Stimulated activated CD4-positive, alpha-beta T cell treated with anti-CD3 and anti-CD28 coated beads, Interleukin-15, amount 100 ng/mL, for 24 hours (primary cell): ENCODE data around the gene TBC1D22A.

Experiments
- DNase-seq: peaks from one replicate; pipeline ENCODE4 v3.0.0-alpha.2; 2020

The TBC1D22A gene

DNA sequence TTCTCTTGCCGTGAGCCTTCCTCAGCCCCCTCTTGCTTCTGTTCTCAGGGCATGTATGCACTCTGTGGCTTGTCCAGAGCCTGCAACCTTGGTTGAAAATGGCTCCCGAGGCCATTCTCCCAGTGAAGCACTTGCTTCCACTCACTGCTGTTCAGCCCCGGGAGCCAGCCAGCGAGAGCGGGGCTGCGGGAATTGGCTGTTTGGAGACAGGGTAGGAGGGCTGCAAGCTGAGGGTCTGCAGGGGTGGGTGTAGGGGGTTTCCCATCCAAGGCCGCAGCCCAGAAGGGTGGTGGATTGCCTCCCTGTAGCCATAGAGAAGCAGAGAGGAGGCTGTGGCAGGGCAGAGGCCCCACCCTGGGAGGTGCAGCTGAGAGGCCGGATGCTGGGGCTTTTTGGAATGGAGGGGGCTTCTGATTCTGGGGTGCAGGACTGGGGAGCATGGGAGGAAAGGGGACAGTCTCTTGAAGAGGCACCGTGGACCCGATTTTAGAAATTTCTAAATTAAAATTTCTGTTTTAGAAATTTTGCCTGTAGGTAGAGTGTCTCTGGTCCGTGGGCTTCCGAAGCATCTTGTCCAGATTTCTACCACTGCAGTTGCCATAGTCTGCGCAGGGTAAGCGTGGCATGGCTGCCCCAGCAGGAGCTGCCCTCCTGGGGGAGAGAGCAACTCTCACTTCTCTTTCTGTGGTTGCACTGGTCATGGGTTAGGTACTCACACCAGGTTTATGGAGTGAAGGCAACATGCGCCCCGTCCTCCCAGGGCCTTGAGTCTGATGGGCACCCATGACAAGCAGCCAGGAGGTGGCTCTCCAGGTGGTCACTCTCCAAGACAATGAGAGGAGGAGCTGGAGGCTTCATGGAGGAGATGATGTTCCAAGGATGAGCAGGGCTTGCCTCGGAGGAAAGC, 100.2 kb downstream of the TBC1D22A start:
- DNase-seq, result no peak

- DNase-seq, result no peak
These were observed 101.3 kb downstream of the TBC1D22A start for GRCh38 chr22:46863794-46864193.

DNA sequence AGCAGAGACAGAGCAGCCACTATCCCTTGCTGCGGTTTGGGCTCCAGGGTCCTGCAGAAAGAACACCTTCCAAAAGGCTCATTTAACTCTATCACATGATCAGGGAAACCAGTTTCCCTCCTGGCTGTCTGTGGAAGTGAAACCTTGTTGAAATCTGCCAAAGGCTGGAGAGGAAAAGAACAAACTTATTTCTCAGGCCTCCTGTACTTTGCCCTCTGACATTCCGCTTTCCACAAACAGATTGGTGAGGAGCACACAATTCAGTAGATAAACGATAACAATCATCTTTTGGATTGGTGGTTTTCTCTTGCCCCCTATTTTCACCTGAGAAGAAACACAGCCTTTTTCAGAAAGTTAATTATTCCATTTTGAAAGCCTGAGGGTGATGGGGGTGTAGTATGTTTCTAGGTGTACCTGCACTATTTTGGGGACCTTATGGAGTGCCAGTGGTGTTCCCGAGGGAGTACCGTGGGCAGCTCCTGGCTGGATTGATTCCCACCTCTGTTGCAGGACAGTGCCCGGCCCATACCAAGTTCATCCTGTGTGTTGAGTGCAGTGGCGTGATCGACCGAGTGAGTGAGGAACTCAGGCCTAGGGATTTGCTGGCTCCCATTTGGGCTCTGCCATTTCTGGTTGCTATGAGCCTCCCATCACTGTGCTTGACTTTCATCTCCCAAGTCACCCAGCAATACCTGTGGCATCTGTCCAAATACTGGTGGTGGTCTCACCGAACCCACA, 102.0 kb downstream of the TBC1D22A start:
- no peak for DNase-seq

DNA sequence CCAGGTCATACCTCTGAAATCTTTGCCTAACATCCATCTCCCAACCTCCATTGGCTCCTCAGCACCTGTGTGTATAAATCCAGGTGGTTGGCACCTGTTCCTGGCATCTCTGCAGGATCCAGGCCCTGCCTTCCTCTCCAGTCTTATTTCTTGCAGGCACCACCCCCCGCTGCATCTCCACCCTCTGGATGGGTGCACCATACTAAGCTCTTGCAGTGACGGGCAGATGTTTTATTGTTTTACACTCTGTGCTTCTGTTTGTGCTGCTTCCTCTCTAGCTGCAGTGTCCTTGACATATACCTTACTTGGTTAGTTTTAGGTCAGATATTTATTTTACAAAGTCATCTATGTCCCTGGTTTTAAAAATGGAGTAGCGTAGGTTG, 102.6 kb downstream of the TBC1D22A start:
- no peak for DNase-seq

DNA sequence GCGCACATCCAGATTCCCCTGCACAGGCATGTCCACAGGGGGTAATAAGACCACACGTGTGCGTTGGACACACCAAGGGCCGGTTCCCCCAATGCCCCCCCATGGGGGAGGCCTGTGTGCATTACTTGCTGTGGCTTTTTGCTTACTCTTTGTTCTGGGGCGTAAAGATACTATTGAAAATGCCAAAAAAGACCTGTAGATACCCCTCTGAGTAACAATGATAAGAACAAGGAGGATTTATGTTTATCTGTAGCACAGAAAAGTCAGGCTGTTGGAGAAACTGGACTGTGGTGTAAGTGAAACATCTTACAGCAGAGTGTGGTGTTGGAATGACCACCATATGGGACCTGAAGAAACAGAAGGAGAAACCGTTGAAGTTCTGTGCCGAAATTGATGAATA, 103.2 kb downstream of the TBC1D22A start:
- no peak for DNase-seq

DNA sequence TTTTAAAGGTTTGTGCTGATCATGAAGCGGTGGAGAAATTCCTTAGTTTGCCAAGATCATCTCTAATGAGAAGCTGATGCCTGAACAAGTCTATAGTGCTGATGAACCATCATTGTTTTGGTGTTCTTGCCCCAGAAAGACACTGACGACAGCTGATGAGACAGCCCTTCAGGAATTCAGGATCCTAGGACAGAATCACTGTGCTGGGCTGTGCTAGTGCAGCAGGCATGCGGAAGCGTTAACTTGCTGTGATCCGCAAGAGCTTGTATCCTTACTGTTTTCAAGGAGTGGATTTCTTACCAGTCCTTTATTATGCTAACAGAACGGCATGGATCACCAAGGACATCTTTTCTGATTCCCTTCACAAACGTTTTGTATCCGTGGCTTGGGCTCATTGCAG, 104.1 kb downstream of the TBC1D22A start:
- no peak for DNase-seq

- no peak for DNase-seq
These were observed 104.7 kb downstream of the TBC1D22A start for GRCh38 chr22:46867106-46867505.

DNA sequence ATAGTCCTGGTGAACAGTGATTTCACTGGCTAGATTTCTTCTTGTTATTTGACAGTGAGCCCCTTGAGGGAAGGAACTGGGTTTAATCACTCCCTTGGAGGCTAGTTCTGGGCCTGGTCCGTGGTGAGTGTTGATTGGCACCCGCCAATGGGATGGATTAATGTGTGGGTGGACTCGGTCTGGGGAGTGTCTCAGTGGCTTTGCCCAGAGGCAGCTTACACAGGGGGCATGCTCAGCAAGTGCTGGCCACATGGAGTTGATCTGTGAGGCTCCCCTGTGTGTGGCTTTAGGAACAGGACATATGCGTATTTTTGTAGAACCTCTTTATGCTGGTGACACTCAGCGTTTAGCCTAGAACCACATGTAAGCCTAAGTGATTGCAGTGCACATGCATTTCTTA, 106.9 kb downstream of the TBC1D22A start:
- no peak for DNase-seq

GRCh38 chr22:46869831-46870441, 107.5 kb downstream of the TBC1D22A start:
- no peak for DNase-seq

DNA sequence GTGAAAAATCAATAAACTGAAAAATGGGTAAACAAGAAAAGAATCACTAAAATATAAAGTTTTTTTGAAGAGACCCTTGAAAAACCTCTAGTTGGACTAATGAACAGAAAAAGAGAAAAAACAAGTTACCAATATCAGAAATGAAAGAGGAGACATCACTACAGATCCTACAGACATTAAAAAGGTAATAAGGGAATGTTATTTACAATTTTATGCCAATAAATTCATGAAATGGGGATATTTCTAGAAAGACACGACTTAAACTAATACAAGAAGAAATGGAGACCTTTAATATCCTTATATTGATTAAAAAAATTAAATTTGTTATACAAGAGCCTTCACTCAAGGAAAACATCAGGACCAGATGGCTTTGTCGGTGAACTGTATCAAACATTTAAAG, 109.4 kb downstream of the TBC1D22A start:
- no peak for DNase-seq

DNA sequence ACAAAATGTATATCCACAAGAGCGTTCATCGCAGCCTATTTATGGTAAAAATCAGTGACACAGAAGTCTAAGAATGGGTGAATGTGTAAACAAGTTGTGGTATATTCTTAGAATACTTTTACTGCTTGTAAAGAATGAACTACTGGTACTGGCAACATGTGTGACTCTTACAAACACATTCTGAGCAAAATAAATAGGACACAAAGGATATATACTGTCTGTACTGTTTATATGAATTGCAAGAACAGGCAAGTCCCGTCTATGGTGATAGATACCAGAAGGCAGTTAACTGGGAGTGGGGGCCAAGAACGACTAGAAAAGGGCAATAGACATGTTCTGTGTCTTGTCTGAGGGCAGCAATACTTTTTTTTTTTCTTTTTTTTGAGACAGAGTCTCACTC, 112.6 kb downstream of the TBC1D22A start:
- no peak for DNase-seq

GRCh38 chr22:46876357-46876934, 114.0 kb downstream of the TBC1D22A start:
- no peak for DNase-seq

DNA sequence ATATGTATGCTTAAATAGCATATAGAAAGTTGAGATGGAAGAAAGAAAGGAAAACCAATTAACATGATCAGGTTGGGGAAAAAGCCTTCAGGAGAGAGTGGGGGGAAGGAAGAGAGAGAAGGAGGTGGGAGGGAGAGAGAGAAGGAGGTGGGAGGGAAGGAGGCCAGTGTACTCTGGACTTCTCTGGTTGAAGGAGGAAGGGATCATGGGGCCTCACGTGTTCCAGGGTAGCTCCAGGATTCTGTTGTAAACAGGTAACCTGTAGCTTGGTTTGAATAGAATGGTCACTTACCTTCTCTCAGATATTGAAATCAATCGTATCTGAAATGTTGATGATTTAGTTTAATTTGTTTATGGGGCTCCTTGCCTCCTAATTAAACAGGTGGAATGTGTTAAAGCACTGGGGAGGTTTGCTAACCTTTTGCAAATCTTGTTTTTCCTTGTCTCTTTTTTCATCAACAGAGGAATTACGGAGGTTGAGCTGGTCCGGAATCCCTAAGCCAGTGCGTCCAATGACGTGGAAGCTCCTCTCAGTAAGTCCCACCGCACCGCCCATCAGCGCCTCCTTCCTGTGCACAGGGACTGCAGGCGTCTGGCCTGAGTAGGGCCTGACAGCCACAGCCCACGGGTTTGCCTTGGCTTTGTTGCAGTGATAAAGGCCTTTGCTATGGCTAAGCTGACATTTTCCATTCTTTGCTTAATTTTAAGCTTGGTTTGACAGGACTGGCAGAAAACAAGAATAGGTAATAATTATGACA, 115.9 kb downstream of the TBC1D22A start:
- no peak for DNase-seq

- no peak for DNase-seq
These were observed 116.6 kb downstream of the TBC1D22A start for GRCh38 chr22:46879083-46879482.

GRCh38 chr22:46881373-46882118, 119.1 kb downstream of the TBC1D22A start:
- peak; percentile 17 for DNase-seq

- no peak for DNase-seq
These were observed 120.9 kb downstream of the TBC1D22A start for GRCh38 chr22:46883092-46883910.

DNA sequence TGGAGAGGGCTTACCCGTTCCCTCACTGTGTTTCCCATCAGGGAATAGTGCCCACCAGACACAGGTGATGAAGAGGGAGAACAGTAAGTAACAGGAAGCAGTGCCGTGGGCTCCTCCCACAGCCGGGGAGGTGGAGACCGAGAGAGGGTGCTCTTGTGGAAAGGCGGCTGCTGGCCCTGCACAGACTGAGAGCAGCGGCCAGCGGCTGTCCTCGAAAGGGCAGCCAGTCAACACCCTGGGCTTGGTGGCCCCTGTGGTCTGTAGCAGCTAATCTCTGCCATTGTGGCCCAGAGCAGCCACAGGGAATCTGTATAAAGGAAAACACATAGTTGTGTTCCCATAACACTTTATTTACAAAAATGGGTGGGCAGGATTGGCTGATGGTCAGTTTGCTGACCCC, 121.9 kb downstream of the TBC1D22A start:
- DNase-seq, result no peak

DNA sequence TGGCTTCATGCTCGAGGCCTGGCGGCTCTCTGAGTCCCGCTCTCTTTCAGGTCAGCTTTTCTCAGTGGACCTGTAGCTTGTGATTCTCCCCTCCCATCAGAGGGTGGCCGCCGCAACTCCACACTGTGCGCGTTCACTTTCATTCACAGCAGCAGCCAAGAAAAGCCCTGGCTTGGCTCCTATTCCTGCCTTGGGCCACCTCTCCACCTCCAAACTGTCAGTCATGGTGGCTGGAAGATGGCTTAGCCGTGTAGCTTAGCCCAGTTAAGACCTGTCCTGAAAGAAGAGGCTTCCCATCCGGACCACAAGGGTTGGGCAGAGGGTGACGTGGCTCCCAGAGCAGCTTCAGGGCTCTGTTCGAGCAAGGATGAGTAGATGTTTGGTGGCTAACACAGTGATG, 125.5 kb downstream of the TBC1D22A start:
- no peak for DNase-seq

DNA sequence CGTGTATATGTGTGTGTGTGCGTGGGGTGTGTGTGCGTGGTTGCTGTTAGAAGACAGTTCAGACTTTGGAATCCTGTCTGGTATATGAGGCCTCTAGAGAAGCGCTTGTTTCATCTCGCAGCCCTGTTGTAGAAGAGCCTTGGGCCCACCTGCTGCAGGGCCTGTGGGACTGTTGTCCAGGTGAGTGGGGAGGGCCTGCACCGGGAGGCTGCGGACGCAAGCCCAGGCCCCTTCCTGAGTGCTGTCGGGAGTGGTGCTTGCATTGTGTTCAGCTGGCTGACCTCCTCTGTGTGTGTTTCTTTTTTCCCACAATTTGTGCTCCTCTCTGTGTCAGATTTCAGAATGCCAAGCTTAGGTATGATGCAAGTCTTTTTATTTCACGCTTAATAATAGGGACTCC, 128.4 kb downstream of the TBC1D22A start:
- DNase-seq, result no peak

DNA sequence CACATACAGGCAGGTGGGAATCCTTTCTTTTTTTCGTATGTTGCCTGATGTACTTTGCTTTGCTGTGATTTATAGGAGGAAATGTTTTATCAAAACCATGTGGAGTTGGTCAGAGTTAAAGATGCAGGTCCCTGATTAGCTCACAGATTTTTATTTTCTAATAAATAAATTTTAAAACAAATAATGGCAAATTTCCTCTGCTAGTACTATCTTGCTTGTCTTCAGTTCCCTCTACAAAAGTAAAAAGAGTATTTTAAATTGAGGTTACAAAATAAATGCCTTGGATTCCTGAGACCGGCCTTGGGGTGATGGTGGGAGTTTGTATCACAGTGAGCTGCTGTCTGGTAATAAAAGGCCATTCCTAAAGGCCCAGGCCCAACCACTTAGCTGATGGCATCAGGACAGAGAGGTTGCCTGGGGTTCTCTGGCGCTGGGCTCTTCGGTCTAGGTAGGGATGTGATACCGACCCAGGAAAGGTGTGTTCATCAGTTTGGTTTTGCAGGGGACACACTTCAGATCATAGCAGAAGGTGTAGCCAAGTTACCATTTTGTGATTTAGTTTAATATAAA, 129.0 kb downstream of the TBC1D22A start:
- DNase-seq, result no peak

DNA sequence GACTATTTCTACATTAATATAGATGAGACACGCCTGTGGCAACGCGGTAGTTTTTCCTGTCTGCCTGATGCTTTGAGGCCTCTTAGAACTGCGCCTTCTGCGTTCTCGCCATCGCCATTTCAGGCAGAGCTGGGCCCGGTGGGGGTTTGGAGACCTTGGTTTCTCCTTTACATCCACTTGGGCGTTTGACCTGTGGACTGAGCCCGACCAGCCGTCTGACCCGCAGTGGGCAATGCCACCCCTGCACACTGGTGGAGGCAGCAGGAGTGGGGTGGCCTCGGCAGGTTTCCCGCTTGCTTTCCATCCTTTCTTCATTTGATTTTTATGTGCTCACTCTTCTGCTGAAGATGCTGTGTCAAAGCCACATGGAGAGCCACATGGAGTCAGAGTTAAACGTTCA, 130.4 kb downstream of the TBC1D22A start:
- no peak for DNase-seq
